SU-DHL-6 (cell line): ENCODE measurements around the gene MAML3.

Source experiments
- EZH2phosphoT487 ChIP-seq: fragments of 200-600 bp; sonication (generic), shearing (Covaris generic); conservative IDR thresholded peaks from 2 replicates; pipeline ENCODE4 v1.6.1; 2018; ENCODE audit warnings: mild to moderate bottlenecking, antibody characterized with exemption, low read length, moderate library complexity, mixed read lengths
- TF ChIP-seq, protein P1 (sequence below): fragments of 200-600 bp; sonication (generic); IDR thresholded peaks from one replicate; pipeline ENCODE4 v1.5.1; 2017; ENCODE audit warnings: antibody characterized with exemption, mild to moderate bottlenecking, low read length, moderate library complexity; ENCODE audit not compliant: insufficient read depth, poor library complexity, severe bottlenecking

DNA sequence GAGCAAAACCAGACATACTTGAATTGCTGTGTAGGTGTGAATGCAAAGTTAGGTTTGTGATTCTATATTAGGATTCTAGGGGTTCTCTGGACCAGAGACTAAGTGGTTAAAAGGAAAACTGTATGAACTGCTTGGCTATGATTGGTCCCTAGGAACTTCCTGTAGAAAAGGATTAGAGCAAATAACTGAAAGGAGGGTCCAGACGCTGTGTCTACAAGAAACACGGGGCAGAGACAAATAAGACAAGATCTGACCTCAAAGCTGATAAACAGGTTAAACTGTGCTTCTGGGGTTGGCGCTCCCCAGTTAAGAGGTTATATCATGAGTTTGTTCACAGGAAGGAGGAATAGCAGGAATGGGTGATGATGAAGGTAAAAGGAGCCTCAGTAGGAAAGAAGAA lies 304.8 kb downstream of the MAML3 start:
- TF ChIP-seq, protein P1, sequence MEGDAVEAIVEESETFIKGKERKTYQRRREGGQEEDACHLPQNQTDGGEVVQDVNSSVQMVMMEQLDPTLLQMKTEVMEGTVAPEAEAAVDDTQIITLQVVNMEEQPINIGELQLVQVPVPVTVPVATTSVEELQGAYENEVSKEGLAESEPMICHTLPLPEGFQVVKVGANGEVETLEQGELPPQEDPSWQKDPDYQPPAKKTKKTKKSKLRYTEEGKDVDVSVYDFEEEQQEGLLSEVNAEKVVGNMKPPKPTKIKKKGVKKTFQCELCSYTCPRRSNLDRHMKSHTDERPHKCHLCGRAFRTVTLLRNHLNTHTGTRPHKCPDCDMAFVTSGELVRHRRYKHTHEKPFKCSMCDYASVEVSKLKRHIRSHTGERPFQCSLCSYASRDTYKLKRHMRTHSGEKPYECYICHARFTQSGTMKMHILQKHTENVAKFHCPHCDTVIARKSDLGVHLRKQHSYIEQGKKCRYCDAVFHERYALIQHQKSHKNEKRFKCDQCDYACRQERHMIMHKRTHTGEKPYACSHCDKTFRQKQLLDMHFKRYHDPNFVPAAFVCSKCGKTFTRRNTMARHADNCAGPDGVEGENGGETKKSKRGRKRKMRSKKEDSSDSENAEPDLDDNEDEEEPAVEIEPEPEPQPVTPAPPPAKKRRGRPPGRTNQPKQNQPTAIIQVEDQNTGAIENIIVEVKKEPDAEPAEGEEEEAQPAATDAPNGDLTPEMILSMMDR = no peak
- no peak for TF ChIP-seq EZH2phosphoT487
